ENCODE measurements around the gene MRPL58. TPM values are rescaled to one million over a fixed set of nuclear protein-coding genes. Genes with fewer than 3 reads are reported as not detected.

MRPL58 gene
- polyA plus RNA-seq, 3 donors from 2014 or later: 32.4 to 52.3 (median 47.1) TPM

- Mint-ChIP-seq H3K4me3 (peak overlapping the region in 2 of 5 donors; percentile 10 to 24), H3K36me3 (peaks cover 9% of the 10 kb centered on the region in 3 donors), H3K9me3 (no peaks in the 10 kb centered on the region), H3K27me3 (ENCODE audit: low read depth in 3 of 3) (peaks cover 0 to 2% (median 0%) of the 10 kb centered on the region in 3 donors), H3K4me1 (peaks cover 9 to 12% of the 10 kb centered on the region in 2 donors), H3K27ac (peak overlapping the region in 3 of 6 donors; percentile 12 to 69 (median 30))
- no peak for DNase-seq
Measured at GRCh38 chr17:75067856-75068255, 55.4 kb downstream of the MRPL58 start.

- Mint-ChIP-seq H3K27ac (peak overlapping the region in 1 of 6 donors; percentile 7), H3K36me3 (peaks cover 7 to 9% (median 7%) of the 10 kb centered on the region in 3 donors), H3K4me1 (peaks cover 9 to 12% of the 10 kb centered on the region in 2 donors), H3K9me3 (no peaks in the 10 kb centered on the region), H3K27me3 (ENCODE audit: low read depth in 3 of 3) (peaks cover 0 to 2% (median 0%) of the 10 kb centered on the region in 3 donors), H3K4me3 (no peak overlapping the region)
- DNase-seq: no peak
Measured at GRCh38 chr17:75068750-75069149, 56.3 kb downstream of the MRPL58 start.

- peak overlapping the region in 1 of 6 donors; percentile 34 for H3K27ac Mint-ChIP-seq
- H3K4me3 Mint-ChIP-seq: no peak overlapping the region
- H3K36me3 Mint-ChIP-seq: no peaks in the 10 kb centered on the region
- peaks cover 0 to 2% (median 0%) of the 10 kb centered on the region in 3 donors for H3K27me3 Mint-ChIP-seq (ENCODE audit: low read depth in 3 of 3)
- H3K4me1 Mint-ChIP-seq: peaks cover 9 to 12% of the 10 kb centered on the region in 2 donors
- H3K9me3 Mint-ChIP-seq: no peaks in the 10 kb centered on the region
- DNase-seq: no peak
Measured at GRCh38 chr17:75069783-75070182, 57.3 kb downstream of the MRPL58 start.

Other genes with a start within 250 kb of the MRPL58 start
- gene NAT9, start 236.3 kb upstream of the MRPL58 start, polyA plus RNA-seq: 10 to 100 TPM in 1 of 3 donors, 1 to 10 TPM in 2; 4.3 to 11.2 (median 6.3) TPM
- gene GRIN2C, start 152.8 kb upstream of the MRPL58 start, polyA plus RNA-seq: under 1 TPM in 1 of 3 donors, not detected in 2; 0.66 TPM
- gene FDXR, start 139.7 kb upstream of the MRPL58 start, polyA plus RNA-seq: 10 to 100 TPM in 1 of 3 donors, 1 to 10 TPM in 2; 3.9 to 10.3 (median 8.0) TPM
- not detected for gene FADS6, start 119.0 kb upstream of the MRPL58 start, polyA plus RNA-seq
- gene USH1G, start 89.4 kb upstream of the MRPL58 start, polyA plus RNA-seq: not detected
- gene OTOP2, start 88.4 kb upstream of the MRPL58 start, polyA plus RNA-seq: not detected
- gene OTOP3, start 76.8 kb upstream of the MRPL58 start, polyA plus RNA-seq: not detected
- gene HID1, start 39.9 kb upstream of the MRPL58 start, polyA plus RNA-seq: under 1 TPM in 2 of 3 donors, not detected in 1; 0.34 to 0.94 TPM
- gene CDR2L, start 25.0 kb upstream of the MRPL58 start, polyA plus RNA-seq: not detected
- gene ATP5PD, start 34.3 kb downstream of the MRPL58 start, polyA plus RNA-seq: 100 to 1,000 TPM; 257 to 366 (median 261) TPM
- 1 to 10 TPM; 2.3 to 6.0 (median 4.4) TPM for gene KCTD2, start 34.6 kb downstream of the MRPL58 start, polyA plus RNA-seq
- gene SLC16A5, start 75.3 kb downstream of the MRPL58 start, polyA plus RNA-seq: 1 to 10 TPM; 1.5 to 2.1 (median 1.5) TPM
- gene ARMC7, start 97.3 kb downstream of the MRPL58 start, polyA plus RNA-seq: 1 to 10 TPM in 2 of 3 donors, under 1 TPM in 1; 0.57 to 7.5 (median 3.5) TPM
- 100 to 1,000 TPM in 1 of 3 donors, 10 to 100 TPM in 2; 80.3 to 111 (median 88.8) TPM for gene NT5C, start 119.1 kb downstream of the MRPL58 start, polyA plus RNA-seq
- gene JPT1, start 141.8 kb downstream of the MRPL58 start, polyA plus RNA-seq: 100 to 1,000 TPM; 105 to 168 (median 133) TPM
- gene SUMO2, start 170.3 kb downstream of the MRPL58 start, polyA plus RNA-seq: 100 to 1,000 TPM; 214 to 427 (median 404) TPM
- gene NUP85, start 193.0 kb downstream of the MRPL58 start, polyA plus RNA-seq: 10 to 100 TPM; 28.3 to 47.8 (median 41.1) TPM
- 10 to 100 TPM in 1 of 3 donors, 1 to 10 TPM in 2; 3.7 to 17.8 (median 3.8) TPM for gene GGA3, start 248.9 kb downstream of the MRPL58 start, polyA plus RNA-seq
- gene MRPS7, start 249.2 kb downstream of the MRPL58 start, polyA plus RNA-seq: 100 to 1,000 TPM; 118 to 189 (median 122) TPM